ENCODE measurements around the gene REN.

REN gene

DNA sequence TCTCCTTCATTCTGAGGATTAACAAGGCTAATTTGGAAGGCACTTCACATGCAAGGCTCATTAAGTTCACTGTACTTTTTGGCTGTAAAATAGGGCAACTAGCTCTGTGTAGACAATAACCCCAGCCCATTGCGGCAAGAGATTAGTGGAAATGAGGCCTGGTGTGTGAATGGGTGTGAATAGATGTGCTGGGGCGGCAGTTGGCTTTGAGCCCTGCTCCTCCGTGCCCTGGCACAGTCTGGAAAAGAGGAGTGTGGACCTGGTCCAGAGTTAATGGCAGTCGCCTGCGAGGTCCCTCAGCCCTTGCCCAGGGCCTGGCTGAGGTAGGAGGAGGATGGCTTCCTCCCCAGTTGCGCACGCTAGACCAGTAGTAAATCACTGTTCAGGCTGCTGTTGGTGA is 25.3 kb upstream of the REN start:
- no peak overlapping the region for H3K4me3 ChIP-seq (ENCODE audit: low read depth, low read length)

DNA sequence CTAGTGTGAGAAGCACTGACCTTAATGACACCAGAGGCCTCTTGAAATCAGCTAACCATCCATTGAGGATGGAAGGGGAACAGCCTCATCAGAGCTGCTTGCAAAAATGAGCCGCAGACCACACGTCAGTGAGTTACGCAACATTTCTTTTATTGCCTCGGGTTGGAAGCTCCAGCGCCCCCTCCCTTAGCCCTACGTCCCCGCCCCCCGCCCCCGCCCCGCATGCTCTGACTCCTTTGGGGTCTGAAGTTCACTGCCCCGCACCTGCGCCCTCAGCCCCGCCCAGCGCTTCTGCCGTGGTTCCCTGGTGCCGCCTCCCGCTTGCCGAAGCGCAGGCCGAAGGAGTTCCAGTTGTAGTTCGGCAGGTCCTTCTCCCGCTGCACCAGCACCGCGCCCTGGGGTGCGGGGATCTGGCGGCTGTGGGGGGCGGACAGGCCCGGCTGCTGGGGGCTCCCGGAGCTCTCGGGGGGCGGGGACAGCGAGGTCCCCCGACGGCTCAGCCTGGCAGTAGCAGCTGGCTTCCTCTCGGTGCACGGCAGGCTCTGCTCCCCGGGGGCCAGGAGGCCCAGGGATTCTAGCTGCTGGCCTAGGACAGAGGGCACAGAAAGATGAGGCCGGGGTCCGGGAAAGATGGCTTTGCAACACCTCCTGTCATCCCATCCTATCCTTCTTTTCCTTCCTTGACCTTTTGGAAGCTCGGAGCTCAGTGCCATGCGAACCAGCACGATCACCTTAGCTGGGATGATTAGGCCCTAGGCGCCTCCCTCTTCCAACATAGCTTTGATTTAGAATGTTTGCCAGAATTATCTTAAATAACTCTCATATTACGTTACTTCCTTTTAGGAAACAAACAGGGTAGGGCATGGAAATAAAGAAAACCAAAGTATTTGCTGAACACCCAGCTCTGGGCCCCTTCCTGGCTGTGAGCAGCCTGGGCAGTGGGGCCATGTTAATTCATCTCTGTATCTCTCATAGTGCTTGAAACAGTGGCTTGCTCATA is 24.4 kb upstream of the REN start:
- no peak overlapping the region for H3K4me3 ChIP-seq (ENCODE audit: low read depth, low read length)

DNA sequence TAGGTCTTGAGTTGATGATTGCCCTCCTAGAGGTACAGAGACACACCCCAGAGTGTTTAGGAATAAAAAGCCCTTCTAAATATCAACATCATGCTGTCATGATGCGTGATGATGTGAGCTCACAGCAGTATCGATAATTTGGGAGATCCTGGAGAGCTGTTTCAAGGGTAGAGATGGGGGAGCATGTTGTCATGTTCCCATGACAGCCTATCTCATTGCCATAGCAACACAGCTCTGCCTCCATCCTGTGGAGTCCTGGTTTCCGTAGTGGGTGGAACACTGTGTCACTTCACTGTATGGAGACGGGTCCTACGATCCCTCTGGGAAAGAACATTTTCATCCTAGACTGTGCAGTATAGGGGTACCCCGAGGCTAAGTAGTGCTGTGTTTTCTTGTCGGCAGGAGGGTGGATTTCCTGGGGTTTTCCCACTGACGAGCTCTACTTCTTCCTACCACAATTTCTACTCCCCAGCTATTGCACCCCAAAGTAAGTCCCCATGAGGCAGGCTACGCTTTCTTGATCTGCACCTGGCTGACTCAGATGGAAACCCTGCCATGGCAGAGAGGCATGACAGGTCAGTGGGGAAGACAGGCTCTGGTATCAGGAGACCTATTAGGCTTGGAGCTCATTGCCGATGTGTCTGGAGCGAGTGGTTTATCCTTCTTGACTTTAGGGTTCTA is 23.0 kb upstream of the REN start:
- no peak overlapping the region for H3K4me3 ChIP-seq (ENCODE audit: low read depth, low read length)

DNA sequence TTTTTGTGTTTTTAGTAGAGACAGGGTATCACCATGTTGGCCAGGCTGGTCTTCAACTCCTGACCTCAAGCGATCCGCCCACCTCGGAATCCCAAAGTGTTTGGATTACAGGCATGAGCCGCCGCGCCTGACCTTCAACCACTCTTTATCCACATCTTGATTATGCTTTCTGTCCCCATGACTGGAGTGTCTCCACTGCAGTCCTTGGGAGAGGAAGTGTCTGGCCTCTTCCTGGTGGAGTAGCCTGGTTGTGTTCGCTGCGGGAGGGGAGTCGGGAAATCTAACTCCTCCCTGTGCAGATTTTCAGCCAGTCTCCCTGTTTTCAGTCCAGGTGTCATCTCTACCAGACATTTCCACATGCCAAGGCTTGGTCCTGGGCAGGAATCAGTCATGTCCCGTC is 20.5 kb upstream of the REN start:
- no peak overlapping the region for H3K4me3 ChIP-seq (ENCODE audit: low read depth, low read length)

DNA sequence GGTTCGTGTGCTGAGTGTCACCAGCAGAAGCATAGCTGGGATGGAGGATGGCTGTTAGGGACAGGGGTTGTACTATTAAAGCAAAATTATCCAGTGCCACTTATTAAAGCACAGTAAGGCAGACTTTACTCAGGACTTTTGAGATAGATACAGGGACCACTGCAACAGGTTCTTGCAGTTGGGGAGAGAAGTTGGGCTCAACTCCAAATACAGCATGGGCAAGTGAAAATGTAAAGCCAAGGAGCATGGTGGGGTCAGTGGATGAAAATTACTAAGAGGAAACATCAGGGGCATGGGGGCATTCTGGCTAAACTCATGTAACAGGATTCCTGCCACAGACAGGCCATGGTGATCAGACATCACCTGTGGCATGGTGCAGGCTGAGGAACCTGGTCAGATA is 15.0 kb upstream of the REN start:
- H3K4me3 ChIP-seq (ENCODE audit: low read depth, low read length) = no peak overlapping the region

DNA sequence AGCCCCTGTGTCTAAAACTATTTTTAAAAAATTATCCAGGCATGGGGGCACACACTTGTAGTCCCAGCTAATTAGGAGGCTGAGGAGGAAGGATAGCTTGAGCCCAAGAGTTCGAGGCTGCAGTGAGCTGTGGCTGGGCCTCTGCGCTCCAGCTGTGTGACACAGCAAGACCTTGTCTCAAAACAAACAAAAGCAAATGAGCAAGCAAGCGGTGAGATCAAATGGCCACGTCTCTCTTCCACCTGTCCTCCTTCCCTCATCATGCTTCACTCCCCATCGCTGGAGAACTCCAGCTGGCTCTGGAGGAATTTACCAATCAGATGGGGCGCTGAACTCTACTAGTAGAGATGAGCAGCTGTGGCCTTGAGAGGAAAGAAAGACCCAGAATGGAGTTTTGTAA is 14.0 kb upstream of the REN start:
- no peak overlapping the region for H3K4me3 ChIP-seq (ENCODE audit: low read depth, low read length)

DNA sequence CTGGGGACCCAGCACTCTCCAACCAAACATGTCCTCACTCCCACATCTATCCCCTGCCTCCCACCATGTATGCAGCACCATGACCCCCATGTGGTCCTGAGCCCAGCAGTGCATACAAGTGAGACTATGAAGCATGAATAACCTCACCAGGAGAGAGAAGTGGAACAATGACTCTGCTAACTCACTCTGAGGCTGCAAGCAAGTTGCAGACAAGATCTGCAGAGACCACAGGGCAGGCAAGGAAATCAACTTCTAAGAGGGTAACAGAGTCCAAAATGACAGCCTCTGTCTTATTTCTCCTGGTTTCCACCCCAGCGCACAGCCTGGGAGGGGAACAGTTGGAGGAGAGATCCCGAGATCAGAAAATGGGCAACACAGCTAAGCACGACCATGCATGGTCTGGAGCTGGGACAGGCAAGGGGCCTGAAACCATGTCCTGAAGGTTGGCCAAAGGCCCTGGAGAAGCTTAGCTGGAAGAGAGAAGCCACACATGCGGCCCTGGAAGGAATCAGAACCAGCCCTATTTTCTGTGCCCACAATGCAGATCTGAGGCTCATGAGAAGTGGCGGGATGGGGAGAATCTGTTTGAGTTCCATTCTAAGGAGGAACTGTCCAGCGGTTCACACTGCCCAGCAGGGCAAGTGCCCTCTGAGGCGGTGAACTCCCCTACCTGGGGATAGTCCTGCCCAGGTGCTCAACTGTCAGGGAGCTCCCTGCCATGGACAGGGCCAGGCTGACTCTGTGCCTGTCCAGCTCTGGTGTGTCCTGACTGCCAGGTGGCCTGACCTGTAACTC is 12.5 kb upstream of the REN start:
- no peak overlapping the region for H3K4me3 ChIP-seq (ENCODE audit: low read depth, low read length)

DNA sequence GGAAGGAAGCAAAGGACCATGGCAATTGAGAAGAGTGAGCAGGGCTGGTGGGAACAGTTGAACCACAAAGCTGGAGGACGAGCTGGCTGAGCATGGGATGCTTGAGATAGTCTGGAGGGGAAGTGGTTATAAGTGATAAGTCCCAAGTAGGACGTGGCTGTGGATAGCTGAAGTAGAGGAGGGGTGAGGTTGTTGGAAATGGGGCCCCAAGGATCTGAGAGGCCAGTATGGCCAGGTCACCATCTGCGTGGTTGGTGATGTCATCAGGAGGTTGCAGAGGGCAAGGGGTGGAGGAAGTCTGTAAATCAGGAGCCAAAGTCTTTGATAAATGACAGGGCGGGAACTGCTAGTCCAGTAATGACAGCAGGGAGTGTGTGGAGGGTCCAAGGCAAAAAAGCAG is 11.0 kb upstream of the REN start:
- H3K4me3 ChIP-seq (ENCODE audit: low read depth, low read length) = no peak overlapping the region

DNA sequence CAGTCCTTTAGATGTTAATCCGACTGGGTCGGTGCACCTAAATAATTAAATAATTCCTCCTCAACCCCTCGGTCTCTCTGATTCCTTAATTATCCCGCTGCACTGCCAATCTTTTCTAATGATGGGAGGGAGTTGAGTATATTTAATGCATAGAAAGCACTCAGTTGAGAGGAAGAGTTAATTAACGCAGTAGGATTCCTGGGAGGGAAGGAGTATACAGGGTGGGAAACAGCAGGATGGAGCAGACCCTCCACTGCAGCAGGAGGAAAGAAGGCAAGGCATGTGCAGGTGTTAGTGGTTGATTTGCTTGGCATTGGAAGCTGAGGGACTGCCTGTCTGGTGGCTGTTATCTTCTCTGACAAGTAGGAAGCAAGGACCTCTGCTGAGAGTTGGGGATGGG is 9.9 kb upstream of the REN start:
- no peak overlapping the region for H3K4me3 ChIP-seq (ENCODE audit: low read depth, low read length)

DNA sequence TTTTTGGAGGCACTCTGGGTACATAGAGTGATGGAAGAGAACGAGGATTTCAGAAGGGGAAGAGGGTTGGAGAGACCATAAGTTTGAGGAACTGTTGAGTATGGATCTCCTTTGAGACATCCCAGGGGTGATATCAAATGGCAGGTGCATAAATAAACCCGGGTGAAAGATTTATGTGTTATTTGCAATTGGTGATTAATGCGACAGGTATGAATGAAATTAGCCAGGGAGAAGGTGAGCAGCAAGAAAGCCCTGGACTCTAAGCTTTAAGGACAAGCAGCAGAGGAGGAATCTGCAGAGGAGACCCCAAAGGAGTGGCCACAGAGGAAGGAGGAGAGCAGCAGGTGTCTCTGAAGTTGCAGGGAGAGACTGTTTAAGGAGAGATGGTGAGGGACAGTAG is 8.8 kb upstream of the REN start:
- H3K4me3 ChIP-seq (ENCODE audit: low read depth, low read length) = no peak overlapping the region

DNA sequence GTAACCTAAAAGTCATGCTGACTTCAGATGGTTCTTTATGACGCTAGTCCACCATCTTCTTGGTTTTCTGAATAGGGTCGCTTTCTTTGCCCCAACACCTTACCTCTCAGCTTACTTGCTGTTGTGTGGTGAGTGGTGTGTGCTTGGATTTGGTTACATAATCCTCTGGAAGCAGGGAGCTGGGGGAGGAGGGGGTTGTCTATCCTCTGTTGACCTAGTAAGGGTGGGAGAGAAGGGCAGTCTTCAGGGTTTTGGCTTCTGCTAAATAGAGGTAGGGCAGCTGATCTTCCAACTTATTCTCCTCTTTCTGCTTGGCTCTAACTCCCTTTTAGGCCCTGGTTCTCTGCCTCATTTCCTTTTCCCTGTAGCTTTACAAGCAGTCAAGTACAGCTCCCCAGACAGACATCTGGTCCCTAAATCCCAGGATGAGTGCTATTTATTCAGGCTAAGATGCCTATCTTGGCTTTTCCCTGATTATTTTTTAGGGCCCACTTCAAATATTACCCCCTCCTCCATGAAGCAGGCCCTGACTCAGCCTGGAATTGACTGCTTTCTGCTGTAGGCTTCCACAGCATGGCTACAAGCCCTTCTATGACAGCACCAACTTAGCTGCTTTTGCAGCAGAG is 6.4 kb upstream of the REN start:
- H3K4me3 ChIP-seq (ENCODE audit: low read depth, low read length) = no peak overlapping the region

DNA sequence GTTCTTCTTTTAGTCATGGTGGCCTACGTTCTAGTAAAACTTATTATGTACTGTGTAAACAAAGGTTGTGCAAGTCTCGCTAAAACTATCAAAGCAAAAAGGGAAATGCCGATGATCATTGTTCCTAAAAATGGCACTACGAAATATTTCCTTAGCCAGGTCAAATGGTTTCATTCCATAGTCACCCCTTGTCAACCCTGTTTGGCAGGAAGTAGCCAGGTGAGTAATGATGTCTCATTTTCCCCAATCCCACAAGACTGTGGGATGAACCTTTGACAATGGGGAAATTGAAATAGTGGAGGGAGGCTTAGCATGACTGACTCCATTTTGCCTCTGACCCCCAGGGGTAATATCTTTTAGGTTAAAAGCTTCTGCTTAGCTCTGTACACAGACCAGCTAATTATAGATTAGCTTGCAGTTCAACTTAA is 5.6 kb upstream of the REN start:
- H3K4me3 ChIP-seq (ENCODE audit: low read depth, low read length) = no peak overlapping the region

DNA sequence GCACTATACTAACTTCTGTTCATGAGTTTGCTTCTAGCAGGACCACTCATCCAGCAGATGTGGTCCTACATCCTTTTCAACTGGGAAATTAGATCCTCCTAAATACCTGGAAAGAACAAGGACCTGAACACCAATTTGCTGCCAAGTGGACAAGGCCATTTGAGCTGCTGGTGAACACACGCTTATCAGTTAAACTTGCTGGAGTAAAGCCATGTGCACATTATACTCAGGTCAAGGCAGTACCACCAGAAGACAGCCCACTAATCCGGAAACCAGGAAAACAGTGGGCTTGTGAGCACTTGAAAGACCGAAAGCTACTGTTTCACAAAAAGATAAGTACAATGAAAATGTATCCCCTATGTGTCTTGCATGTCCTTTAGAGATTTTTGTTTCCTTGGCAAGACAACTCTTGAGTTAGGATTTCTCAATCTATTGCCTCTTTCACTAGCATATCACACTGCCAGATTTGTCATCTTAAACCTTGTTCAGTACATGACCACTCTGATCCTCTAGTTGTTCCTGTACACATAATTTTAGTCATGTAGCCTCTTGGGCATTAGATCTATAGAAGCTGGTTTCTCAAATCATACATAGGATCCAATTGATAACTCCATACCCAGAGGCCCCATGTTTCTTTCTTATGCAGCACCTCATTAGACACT is 4.5 kb upstream of the REN start:
- H3K4me3 ChIP-seq (ENCODE audit: low read depth, low read length) = no peak overlapping the region

DNA sequence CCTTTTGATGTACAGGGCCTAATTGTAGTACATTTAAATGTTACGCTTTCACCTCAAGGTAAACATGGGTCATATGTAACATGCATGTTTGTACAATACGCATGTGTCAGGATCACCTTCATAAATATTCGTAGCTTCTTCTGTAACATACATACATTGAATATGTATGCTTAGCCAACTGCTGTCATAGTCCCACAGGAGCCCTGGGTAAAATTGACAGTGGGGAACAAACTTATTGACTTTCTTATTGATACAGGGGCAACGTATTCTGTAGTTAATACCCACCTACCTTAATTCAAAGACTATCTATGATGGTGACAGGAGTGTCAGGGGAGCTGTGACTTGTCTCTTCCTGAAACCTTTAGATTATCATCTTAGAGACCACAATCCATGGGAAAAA is 3.7 kb upstream of the REN start:
- H3K4me3 ChIP-seq (ENCODE audit: low read depth, low read length) = no peak overlapping the region

DNA sequence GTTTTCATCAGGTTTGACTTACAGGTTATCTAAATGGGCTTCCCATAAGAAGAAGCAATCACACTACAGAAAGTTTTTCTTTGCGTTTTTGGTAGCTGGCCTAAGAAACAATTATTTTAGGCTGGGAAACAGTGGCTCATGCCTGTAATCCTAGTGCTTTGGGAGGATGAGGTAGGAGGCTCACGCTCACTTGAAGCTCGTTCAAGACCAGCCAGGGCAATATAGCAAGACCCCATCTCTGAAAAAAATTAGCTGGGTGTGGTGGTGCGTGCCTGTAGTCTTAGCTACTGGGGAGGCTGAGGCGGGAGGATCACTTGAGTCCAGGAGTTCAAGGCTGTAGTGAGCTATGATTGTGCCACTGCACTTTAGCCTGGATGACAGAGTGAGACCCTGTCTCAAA is 1.6 kb upstream of the REN start:
- H3K4me3 ChIP-seq (ENCODE audit: low read depth, low read length) = no peak overlapping the region

DNA sequence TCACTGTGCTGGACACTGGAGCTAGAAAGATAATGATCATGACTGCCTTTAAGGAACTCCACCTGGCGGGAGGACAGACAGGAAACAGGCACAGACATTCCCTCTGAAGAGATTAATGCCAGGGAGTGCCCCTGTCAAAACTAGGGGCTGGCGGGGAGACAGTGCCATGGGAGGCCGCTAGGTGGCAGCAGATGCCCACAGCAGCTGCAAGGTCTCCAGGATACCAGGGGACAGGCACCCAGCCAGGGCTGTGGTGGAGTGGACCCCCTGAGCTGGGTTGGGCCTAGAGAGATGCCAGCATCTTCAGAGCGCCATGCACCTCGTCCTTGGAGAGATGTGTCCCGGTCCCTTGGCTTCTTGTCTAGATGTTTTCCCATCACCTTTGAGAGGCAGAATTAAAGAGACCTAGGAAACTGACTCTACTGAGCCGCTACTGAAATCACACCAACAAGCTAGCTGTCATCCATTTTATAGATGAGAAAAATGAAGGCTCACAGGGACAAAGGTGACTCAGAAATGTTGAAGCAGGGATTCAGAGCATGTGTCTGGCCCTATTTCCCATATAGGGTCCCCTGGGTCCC is 3.6 kb downstream of the REN start:
- no peak overlapping the region for H3K4me3 ChIP-seq (ENCODE audit: low read depth, low read length)

DNA sequence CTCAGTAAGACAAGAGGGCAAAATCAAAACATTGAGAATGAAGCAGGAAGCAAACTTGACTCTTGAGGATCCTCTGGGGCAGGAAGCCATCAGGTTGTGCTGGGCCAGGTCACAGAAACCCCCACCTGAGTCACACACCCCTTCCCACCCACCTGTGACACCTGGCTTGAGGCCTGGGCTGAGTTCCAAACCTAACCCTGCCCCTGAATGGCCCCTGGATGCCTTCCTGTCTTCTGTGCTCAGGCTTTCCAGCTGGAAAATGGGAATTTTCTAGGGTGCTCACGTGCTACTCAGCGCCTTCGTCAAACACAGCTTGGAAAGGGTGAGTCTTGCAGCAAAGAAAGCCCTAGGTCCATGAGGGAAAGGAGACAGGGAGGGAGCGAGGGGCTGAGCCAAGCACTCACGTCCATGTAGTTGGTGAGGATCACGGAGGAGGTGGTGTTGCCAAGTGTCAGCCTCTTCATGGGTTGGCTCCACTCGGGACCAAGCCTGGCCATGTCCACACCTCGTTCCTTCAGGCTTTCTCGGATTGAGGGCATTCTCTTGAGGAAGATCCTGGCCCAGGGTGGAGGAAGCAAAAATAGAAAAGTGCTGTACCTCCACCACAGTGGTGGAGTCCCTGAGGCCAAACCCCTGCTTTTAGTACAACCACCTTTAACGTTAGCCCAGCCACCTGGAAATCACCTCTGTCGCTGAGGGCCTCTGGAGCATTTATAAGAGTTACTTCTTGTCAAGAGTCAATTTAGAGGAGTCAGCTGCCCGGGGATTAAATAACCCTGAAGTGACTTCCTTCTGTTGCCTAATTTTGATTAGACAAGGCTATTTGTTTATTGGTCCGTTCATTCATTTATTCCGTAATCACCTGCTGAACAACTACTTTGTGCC is 4.3 kb downstream of the REN start:
- H3K4me3 ChIP-seq (ENCODE audit: low read depth, low read length) = no peak overlapping the region

DNA sequence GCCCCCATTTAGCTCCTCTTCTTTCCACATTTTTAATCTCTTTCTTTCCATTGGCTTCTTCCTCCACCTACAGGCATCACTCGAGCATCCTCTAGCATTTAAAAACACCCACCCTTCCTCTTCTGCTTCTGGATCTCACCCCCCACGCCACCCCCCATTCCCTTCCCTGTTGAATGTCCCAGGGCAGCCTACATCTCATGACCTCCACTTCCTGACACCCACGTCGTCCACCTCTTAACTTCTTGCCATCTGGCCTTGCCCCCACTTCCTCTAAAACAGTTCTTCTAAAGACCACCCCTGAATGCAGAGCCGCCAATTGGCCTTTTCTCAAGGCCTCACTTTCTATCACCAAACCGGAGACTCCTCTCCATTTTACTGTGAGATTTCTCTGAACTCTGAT is 8.2 kb downstream of the REN start:
- no peak overlapping the region for H3K4me3 ChIP-seq (ENCODE audit: low read depth, low read length)

DNA sequence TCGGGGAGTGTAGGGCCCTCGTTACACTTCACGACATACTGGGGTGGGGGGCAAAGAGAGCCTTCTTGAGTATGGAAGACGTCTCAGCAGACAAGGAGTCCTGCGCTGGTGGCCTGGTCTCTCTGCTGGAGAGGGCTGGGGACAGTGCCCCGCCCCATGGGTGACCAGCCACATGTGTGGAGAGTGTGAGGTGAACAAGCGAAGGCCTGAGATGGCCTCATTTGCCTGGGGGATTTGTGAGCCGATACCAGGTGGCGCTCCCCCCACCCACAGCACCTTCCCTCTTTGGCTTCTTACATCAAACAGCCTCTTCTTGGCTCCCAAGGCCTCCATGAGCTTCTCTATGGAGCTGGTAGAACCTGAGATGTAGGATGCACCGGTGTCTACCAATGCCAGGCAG is 10.3 kb downstream of the REN start:
- no peak overlapping the region for H3K4me3 ChIP-seq (ENCODE audit: low read depth, low read length)

Measured in iPS-11a (cell line).